ENCODE data around the gene CCDC85A.

Gene CCDC85A

DNA sequence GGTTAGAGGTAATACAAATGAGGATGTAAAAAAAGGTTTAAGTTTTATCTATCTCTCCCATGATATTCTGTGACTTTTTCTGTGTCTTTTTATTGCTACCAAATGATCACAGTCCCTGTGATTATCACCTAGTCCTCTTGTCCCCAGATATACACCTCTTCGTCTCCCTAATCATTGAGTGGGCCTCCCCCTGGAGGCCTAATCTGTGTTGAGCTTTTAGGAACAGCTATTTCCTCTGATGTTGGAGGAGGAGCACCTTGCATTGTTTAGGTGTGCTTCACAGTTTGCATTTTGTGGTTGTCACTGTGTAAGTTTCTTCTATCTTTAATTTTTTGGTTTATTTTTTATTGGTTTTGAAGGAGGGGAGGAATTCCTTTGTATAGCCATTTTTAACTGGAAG is 33.3 kb downstream of the CCDC85A start:
- no peak overlapping the region for H3K9ac ChIP-seq (ENCODE audit: low read depth, low read length)

DNA sequence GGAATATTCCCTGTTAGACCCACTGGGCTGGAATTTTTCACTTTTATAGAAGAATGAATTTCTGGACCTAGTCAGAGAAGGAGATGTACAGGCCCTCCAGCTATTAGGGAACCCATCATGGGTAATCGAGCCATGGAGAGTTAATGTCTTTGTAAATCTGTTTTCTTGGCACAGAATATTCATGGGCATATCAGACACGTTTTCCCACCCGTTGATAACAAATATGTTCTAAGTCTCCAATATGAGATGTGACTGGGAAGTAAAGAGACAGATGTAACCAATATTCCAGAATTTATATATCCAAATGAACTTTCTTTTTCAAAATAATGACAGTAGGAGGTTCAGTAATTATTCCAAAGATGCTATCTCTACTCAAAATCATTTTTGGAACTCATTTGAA is 38.7 kb downstream of the CCDC85A start:
- Histone ChIP-seq H3K4me3 (ENCODE audit: low read length) (no peak overlapping the region), H3K9ac (ENCODE audit: low read depth, low read length) (no peak overlapping the region), H3K4me1 (ENCODE audit: control insufficient read depth, insufficient read depth, low read length) (peaks cover 35% of the 10 kb centered on the region), H3K36me3 (ENCODE audit: insufficient read depth, low read length) (peaks cover 4% of the 10 kb centered on the region), H3K4me2 (ENCODE audit: low read length) (no peak overlapping the region), H3K27me3 (ENCODE audit: control insufficient read depth, insufficient read depth, low read length) (no peaks in the 10 kb centered on the region), H3K9me3 (replicated peaks; ENCODE audit: low read length) (no peaks in the 10 kb centered on the region)

More for the DNA sequence above, 33.3 kb downstream of the CCDC85A start:
- Histone ChIP-seq H3K4me2 (ENCODE audit: low read length) (no peak overlapping the region), H3K9me3 (replicated peaks; ENCODE audit: low read length) (no peaks in the 10 kb centered on the region), H3K4me3 (ENCODE audit: low read length) (no peak overlapping the region), H3K4me1 (ENCODE audit: control insufficient read depth, insufficient read depth, low read length) (peaks cover 2% of the 10 kb centered on the region), H3K36me3 (ENCODE audit: insufficient read depth, low read length) (peaks cover 4% of the 10 kb centered on the region), H3K27me3 (ENCODE audit: control insufficient read depth, insufficient read depth, low read length) (no peaks in the 10 kb centered on the region)

DNA sequence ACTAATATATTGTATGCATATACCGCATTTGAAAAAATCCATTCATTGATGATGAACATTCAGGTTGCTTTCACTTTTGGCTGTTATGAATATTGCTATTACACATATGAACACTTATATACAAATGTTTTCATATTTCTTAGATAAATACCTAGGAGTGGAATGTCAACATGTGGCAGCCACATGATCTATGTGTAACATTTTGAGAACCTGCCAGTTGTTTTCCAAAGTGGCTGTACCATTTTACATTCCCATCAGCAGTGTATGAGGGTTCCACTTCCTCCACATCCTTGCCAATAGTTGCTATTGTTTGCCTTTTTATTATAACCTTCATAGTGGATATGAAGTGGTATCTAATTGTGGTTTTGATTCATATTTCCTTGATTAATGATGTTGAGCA is 40.5 kb downstream of the CCDC85A start:
- Histone ChIP-seq H3K9ac (ENCODE audit: low read depth, low read length) (no peak overlapping the region), H3K36me3 (ENCODE audit: insufficient read depth, low read length) (peaks cover 4% of the 10 kb centered on the region), H3K9me3 (replicated peaks; ENCODE audit: low read length) (no peaks in the 10 kb centered on the region), H3K4me2 (ENCODE audit: low read length) (peak overlapping the region; percentile 61), H3K27me3 (ENCODE audit: control insufficient read depth, insufficient read depth, low read length) (no peaks in the 10 kb centered on the region), H3K4me3 (ENCODE audit: low read length) (no peak overlapping the region), H3K4me1 (ENCODE audit: control insufficient read depth, insufficient read depth, low read length) (peaks cover 51% of the 10 kb centered on the region)

- no peak overlapping the region for H3K4me2 ChIP-seq (ENCODE audit: low read length)
- H3K9ac ChIP-seq (ENCODE audit: low read depth, low read length): peak overlapping the region; percentile 32
- no peaks in the 10 kb centered on the region for H3K9me3 ChIP-seq (replicated peaks; ENCODE audit: low read length)
- peaks cover 79% of the 10 kb centered on the region for H3K4me1 ChIP-seq (ENCODE audit: control insufficient read depth, insufficient read depth, low read length)
- H3K27me3 ChIP-seq (ENCODE audit: control insufficient read depth, insufficient read depth, low read length): no peaks in the 10 kb centered on the region
- H3K4me3 ChIP-seq (ENCODE audit: low read length): no peak overlapping the region
- H3K36me3 ChIP-seq (ENCODE audit: insufficient read depth, low read length): no peaks in the 10 kb centered on the region
Observed at GRCh38 chr2:56227811-56228210, 44.0 kb downstream of the CCDC85A start.

- H3K36me3 ChIP-seq (ENCODE audit: insufficient read depth, low read length): no peaks in the 10 kb centered on the region
- H3K4me3 ChIP-seq (ENCODE audit: low read length): peak overlapping the region; percentile 59
- H3K4me2 ChIP-seq (ENCODE audit: low read length): peak overlapping the region; percentile 84
- H3K27me3 ChIP-seq (ENCODE audit: control insufficient read depth, insufficient read depth, low read length): no peaks in the 10 kb centered on the region
- no peaks in the 10 kb centered on the region for H3K9me3 ChIP-seq (replicated peaks; ENCODE audit: low read length)
- peaks cover 80% of the 10 kb centered on the region for H3K4me1 ChIP-seq (ENCODE audit: control insufficient read depth, insufficient read depth, low read length)
- peak overlapping the region; percentile 80 for H3K9ac ChIP-seq (ENCODE audit: low read depth, low read length)
Observed at GRCh38 chr2:56229397-56230060, 45.7 kb downstream of the CCDC85A start.

DNA sequence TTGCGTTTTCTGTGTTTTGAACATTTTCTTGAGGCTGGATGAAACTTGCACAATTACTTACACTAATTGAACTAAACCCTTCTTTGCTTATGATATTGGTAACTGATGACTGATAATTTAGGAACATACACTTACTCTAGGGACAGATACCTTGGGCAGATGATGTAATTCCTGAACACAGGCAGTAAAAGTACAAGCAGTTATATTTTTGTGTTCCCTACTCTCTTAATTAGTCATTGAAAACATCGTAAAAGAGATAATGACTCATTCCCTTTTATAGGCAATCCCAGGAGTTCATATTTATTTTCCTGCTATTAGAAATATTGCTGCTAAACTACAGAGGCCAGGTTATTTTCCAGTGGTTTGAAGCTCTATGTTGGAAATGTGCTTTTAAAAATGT is 46.4 kb downstream of the CCDC85A start:
- Histone ChIP-seq H3K27me3 (ENCODE audit: control insufficient read depth, insufficient read depth, low read length) (no peaks in the 10 kb centered on the region), H3K4me2 (ENCODE audit: low read length) (peak overlapping the region; percentile 84), H3K4me1 (ENCODE audit: control insufficient read depth, insufficient read depth, low read length) (peaks cover 80% of the 10 kb centered on the region), H3K36me3 (ENCODE audit: insufficient read depth, low read length) (no peaks in the 10 kb centered on the region), H3K9me3 (replicated peaks; ENCODE audit: low read length) (no peaks in the 10 kb centered on the region), H3K9ac (ENCODE audit: low read depth, low read length) (peak overlapping the region; percentile 80), H3K4me3 (ENCODE audit: low read length) (peak overlapping the region; percentile 59)

DNA sequence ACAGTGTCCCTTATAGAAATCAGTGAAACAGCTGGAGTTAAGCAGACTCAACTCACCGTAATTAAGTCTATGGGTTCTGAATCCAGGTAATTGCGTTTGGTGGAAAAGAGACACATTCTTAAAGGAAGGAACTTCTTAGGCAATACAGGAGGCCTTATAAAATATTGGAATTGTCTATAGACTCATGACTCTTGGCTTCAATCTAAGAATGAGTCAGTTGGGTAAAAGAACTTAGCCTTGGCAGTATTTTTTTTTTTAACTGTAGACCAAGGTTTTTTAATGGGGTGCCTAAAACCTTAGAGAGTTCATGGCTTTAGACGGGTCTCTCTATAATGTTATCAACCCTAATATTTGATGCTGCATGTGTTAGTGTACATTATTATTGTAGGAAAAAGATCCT is 47.6 kb downstream of the CCDC85A start:
- H3K27me3 ChIP-seq (ENCODE audit: control insufficient read depth, insufficient read depth, low read length): no peaks in the 10 kb centered on the region
- peak overlapping the region; percentile 17 for H3K4me2 ChIP-seq (ENCODE audit: low read length)
- peaks cover 72% of the 10 kb centered on the region for H3K4me1 ChIP-seq (ENCODE audit: control insufficient read depth, insufficient read depth, low read length)
- no peaks in the 10 kb centered on the region for H3K36me3 ChIP-seq (ENCODE audit: insufficient read depth, low read length)
- H3K9me3 ChIP-seq (replicated peaks; ENCODE audit: low read length): no peaks in the 10 kb centered on the region
- H3K9ac ChIP-seq (ENCODE audit: low read depth, low read length): peak overlapping the region; percentile 75
- H3K4me3 ChIP-seq (ENCODE audit: low read length): no peak overlapping the region

GRCh38 chr2:56232912-56233311 is 49.1 kb downstream of the CCDC85A start:
- Histone ChIP-seq H3K36me3 (ENCODE audit: insufficient read depth, low read length) (no peaks in the 10 kb centered on the region), H3K9ac (ENCODE audit: low read depth, low read length) (no peak overlapping the region), H3K4me3 (ENCODE audit: low read length) (no peak overlapping the region), H3K9me3 (replicated peaks; ENCODE audit: low read length) (no peaks in the 10 kb centered on the region), H3K27me3 (ENCODE audit: control insufficient read depth, insufficient read depth, low read length) (no peaks in the 10 kb centered on the region), H3K4me2 (ENCODE audit: low read length) (no peak overlapping the region), H3K4me1 (ENCODE audit: control insufficient read depth, insufficient read depth, low read length) (peaks cover 57% of the 10 kb centered on the region)

- Histone ChIP-seq H3K4me3 (ENCODE audit: low read length) (peak overlapping the region; percentile 60), H3K27me3 (ENCODE audit: control insufficient read depth, insufficient read depth, low read length) (no peaks in the 10 kb centered on the region), H3K4me1 (ENCODE audit: control insufficient read depth, insufficient read depth, low read length) (peaks cover 56% of the 10 kb centered on the region), H3K36me3 (ENCODE audit: insufficient read depth, low read length) (no peaks in the 10 kb centered on the region), H3K4me2 (ENCODE audit: low read length) (peak overlapping the region; percentile 81), H3K9me3 (replicated peaks; ENCODE audit: low read length) (no peaks in the 10 kb centered on the region), H3K9ac (ENCODE audit: low read depth, low read length) (peak overlapping the region; percentile 47)
Observed at GRCh38 chr2:56234241-56234640, 50.5 kb downstream of the CCDC85A start.

- Histone ChIP-seq H3K36me3 (ENCODE audit: insufficient read depth, low read length) (no peaks in the 10 kb centered on the region), H3K27me3 (ENCODE audit: control insufficient read depth, insufficient read depth, low read length) (no peaks in the 10 kb centered on the region), H3K4me2 (ENCODE audit: low read length) (peak overlapping the region; percentile 63), H3K4me3 (ENCODE audit: low read length) (no peak overlapping the region), H3K9ac (ENCODE audit: low read depth, low read length) (peak overlapping the region; percentile 23), H3K4me1 (ENCODE audit: control insufficient read depth, insufficient read depth, low read length) (peaks cover 25% of the 10 kb centered on the region), H3K9me3 (replicated peaks; ENCODE audit: low read length) (no peaks in the 10 kb centered on the region)
Observed at GRCh38 chr2:56239030-56239429, 55.2 kb downstream of the CCDC85A start.

- H3K4me1 ChIP-seq (ENCODE audit: control insufficient read depth, insufficient read depth, low read length): peaks cover 21% of the 10 kb centered on the region
- peak overlapping the region; percentile 59 for H3K9ac ChIP-seq (ENCODE audit: low read depth, low read length)
- H3K4me3 ChIP-seq (ENCODE audit: low read length): peak overlapping the region; percentile 25
- H3K4me2 ChIP-seq (ENCODE audit: low read length): peak overlapping the region; percentile 63
- H3K27me3 ChIP-seq (ENCODE audit: control insufficient read depth, insufficient read depth, low read length): no peaks in the 10 kb centered on the region
- no peaks in the 10 kb centered on the region for H3K36me3 ChIP-seq (ENCODE audit: insufficient read depth, low read length)
- no peaks in the 10 kb centered on the region for H3K9me3 ChIP-seq (replicated peaks; ENCODE audit: low read length)
Observed at GRCh38 chr2:56239437-56239836, 55.6 kb downstream of the CCDC85A start.

GRCh38 chr2:56240210-56240609 is 56.4 kb downstream of the CCDC85A start:
- H3K27me3 ChIP-seq (ENCODE audit: control insufficient read depth, insufficient read depth, low read length): no peaks in the 10 kb centered on the region
- peaks cover 26% of the 10 kb centered on the region for H3K4me1 ChIP-seq (ENCODE audit: control insufficient read depth, insufficient read depth, low read length)
- no peak overlapping the region for H3K9ac ChIP-seq (ENCODE audit: low read depth, low read length)
- H3K36me3 ChIP-seq (ENCODE audit: insufficient read depth, low read length): no peaks in the 10 kb centered on the region
- H3K4me2 ChIP-seq (ENCODE audit: low read length): no peak overlapping the region
- H3K4me3 ChIP-seq (ENCODE audit: low read length): no peak overlapping the region
- no peaks in the 10 kb centered on the region for H3K9me3 ChIP-seq (replicated peaks; ENCODE audit: low read length)
